Measurements from ENCODE around the gene SMYD3.

The SMYD3 gene

GRCh38 chr1:246471688-246472087 lies 35.4 kb downstream of the SMYD3 start:
- H3K4me3 ChIP-seq (ENCODE audit: low read length), result no peak overlapping the region
- no peak for TF ChIP-seq ZNF274 (IDR thresholded peaks at IDR 0.05; ENCODE audit: low read depth, low read length)

GRCh38 chr1:246470585-246470984 lies 36.5 kb downstream of the SMYD3 start:
- no peak overlapping the region for H3K4me3 ChIP-seq (ENCODE audit: low read length)
- TF ChIP-seq ZNF274 (IDR thresholded peaks at IDR 0.05; ENCODE audit: low read depth, low read length), result no peak

- TF ChIP-seq ZNF274 (IDR thresholded peaks at IDR 0.05; ENCODE audit: low read depth, low read length), result no peak
- no peak overlapping the region for H3K4me3 ChIP-seq (ENCODE audit: low read length)
These were observed 44.1 kb downstream of the SMYD3 start for GRCh38 chr1:246462986-246463385.

- H3K4me3 ChIP-seq (ENCODE audit: low read length), result no peak overlapping the region
- no peak for TF ChIP-seq ZNF274 (IDR thresholded peaks at IDR 0.05; ENCODE audit: low read depth, low read length)
These were observed 46.7 kb downstream of the SMYD3 start for GRCh38 chr1:246460406-246460805.

GRCh38 chr1:246459221-246459620 lies 47.9 kb downstream of the SMYD3 start:
- TF ChIP-seq ZNF274 (IDR thresholded peaks at IDR 0.05; ENCODE audit: low read depth, low read length), result no peak
- H3K4me3 ChIP-seq (ENCODE audit: low read length), result no peak overlapping the region

GRCh38 chr1:246455476-246455875 lies 51.6 kb downstream of the SMYD3 start:
- no peak for TF ChIP-seq ZNF274 (IDR thresholded peaks at IDR 0.05; ENCODE audit: low read depth, low read length)
- H3K4me3 ChIP-seq (ENCODE audit: low read length), result no peak overlapping the region

GRCh38 chr1:246454655-246455054 lies 52.4 kb downstream of the SMYD3 start:
- H3K4me3 ChIP-seq (ENCODE audit: low read length), result no peak overlapping the region
- no peak for TF ChIP-seq ZNF274 (IDR thresholded peaks at IDR 0.05; ENCODE audit: low read depth, low read length)

GRCh38 chr1:246450611-246451251 lies 56.3 kb downstream of the SMYD3 start:
- TF ChIP-seq ZNF274 (IDR thresholded peaks at IDR 0.05; ENCODE audit: low read depth, low read length), result no peak
- H3K4me3 ChIP-seq (ENCODE audit: low read length), result no peak overlapping the region

- no peak for TF ChIP-seq ZNF274 (IDR thresholded peaks at IDR 0.05; ENCODE audit: low read depth, low read length)
- no peak overlapping the region for H3K4me3 ChIP-seq (ENCODE audit: low read length)
These were observed 58.7 kb downstream of the SMYD3 start for GRCh38 chr1:246448373-246448772.

GRCh38 chr1:246447501-246447900 lies 59.6 kb downstream of the SMYD3 start:
- TF ChIP-seq ZNF274 (IDR thresholded peaks at IDR 0.05; ENCODE audit: low read depth, low read length), result no peak
- no peak overlapping the region for H3K4me3 ChIP-seq (ENCODE audit: low read length)

GRCh38 chr1:246445503-246445902 lies 61.6 kb downstream of the SMYD3 start:
- H3K4me3 ChIP-seq (ENCODE audit: low read length), result no peak overlapping the region
- no peak for TF ChIP-seq ZNF274 (IDR thresholded peaks at IDR 0.05; ENCODE audit: low read depth, low read length)

- no peak for TF ChIP-seq ZNF274 (IDR thresholded peaks at IDR 0.05; ENCODE audit: low read depth, low read length)
- H3K4me3 ChIP-seq (ENCODE audit: low read length), result no peak overlapping the region
These were observed 62.5 kb downstream of the SMYD3 start for GRCh38 chr1:246444617-246445016.

GRCh38 chr1:246437961-246438360 lies 69.1 kb downstream of the SMYD3 start:
- H3K4me3 ChIP-seq (ENCODE audit: low read length), result no peak overlapping the region
- TF ChIP-seq ZNF274 (IDR thresholded peaks at IDR 0.05; ENCODE audit: low read depth, low read length), result no peak

GRCh38 chr1:246435421-246436041 lies 71.5 kb downstream of the SMYD3 start:
- no peak overlapping the region for H3K4me3 ChIP-seq (ENCODE audit: low read length)
- no peak for TF ChIP-seq ZNF274 (IDR thresholded peaks at IDR 0.05; ENCODE audit: low read depth, low read length)

GRCh38 chr1:246434335-246434734 lies 72.7 kb downstream of the SMYD3 start:
- no peak for TF ChIP-seq ZNF274 (IDR thresholded peaks at IDR 0.05; ENCODE audit: low read depth, low read length)
- H3K4me3 ChIP-seq (ENCODE audit: low read length), result no peak overlapping the region
